HG03565 (cell line): ENCODE measurements around the gene CCT6B.
A peak's percentile ranks its signal among the peaks of the same experiment; 100 is the strongest.
"Not testable (repeated sequence)": the region's sequence is repeated elsewhere in the genome, so short reads cannot be mapped to it uniquely, and the experiment has no call there.

Experiments
- ATAC-seq: cut with Tn5 transposase; IDR thresholded peaks from one replicate; pipeline ENCODE4 v1.9.1; 2021; ENCODE audit warnings: mild to moderate bottlenecking, moderate library complexity; ENCODE audit not compliant: unreplicated experiment

Gene CCT6B, protein sequence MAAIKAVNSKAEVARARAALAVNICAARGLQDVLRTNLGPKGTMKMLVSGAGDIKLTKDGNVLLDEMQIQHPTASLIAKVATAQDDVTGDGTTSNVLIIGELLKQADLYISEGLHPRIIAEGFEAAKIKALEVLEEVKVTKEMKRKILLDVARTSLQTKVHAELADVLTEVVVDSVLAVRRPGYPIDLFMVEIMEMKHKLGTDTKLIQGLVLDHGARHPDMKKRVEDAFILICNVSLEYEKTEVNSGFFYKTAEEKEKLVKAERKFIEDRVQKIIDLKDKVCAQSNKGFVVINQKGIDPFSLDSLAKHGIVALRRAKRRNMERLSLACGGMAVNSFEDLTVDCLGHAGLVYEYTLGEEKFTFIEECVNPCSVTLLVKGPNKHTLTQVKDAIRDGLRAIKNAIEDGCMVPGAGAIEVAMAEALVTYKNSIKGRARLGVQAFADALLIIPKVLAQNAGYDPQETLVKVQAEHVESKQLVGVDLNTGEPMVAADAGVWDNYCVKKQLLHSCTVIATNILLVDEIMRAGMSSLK

DNA sequence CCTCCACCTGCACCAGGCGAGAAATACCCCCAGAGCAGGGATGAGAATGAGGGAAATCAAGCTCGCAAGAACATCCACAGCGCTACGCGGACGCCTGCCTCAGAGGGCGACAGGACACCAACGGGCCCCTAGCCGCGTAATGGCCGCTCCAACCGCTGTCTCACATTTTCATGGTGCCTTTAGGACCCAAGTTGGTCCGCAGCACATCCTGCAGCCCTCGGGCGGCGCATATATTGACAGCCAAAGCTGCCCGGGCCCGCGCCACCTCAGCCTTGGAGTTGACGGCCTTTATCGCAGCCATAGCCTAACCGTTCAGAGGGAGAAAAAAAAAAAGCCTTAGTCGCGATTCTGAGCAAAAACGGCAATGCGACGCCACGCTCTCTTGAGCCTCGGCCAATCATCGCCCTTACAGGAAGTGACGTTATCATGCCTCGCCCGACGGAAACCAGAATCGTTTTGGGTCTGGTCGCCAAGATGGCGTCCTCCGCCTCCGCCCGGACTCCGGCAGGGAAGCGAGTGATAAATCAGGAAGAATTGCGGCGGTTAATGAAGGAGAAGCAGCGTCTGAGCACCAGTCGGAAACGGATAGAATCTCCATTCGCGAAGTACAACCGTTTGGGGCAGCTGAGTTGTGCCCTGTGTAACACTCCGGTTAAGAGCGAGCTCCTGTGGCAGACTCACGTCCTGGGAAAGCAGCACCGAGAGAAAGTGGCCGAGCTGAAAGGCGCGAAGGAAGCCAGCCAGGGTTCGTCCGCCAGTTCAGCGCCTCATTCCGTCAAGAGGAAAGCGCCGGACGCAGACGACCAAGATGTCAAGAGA lies at the start of gene CCT6B, which contains the start of gene ZNF830:
Gene CCT6B (minus strand): TSS at position 368 of the 819 bp plus-strand sequence. CDS start 67 bp downstream, at position 301.
Gene ZNF830 (plus strand): TSS at position 448 of the 819 bp plus-strand sequence. CDS start 27 bp downstream, at position 475.
- peak; percentile 92 for ATAC-seq

DNA sequence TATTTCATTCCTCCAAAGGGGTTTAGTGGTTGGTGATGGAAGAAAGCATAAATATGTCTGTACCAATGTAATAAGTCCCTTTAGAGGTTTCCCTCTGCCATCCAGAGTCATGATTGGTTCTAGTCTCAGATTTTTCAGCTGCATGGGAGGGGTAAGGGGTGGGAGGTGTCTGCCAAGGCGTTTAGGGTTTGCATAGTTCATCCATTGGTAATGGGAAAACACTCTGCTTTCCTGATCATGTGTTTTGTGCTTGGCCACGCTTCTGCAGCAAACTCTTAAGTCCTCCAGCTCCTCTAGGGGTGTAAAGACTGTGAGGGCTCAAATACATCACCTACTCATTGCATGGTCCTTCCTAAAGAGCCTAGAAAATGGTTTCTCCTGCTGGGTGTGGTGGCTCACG lies 48.8 kb upstream of the CCT6B start:
- no peak for ATAC-seq

DNA sequence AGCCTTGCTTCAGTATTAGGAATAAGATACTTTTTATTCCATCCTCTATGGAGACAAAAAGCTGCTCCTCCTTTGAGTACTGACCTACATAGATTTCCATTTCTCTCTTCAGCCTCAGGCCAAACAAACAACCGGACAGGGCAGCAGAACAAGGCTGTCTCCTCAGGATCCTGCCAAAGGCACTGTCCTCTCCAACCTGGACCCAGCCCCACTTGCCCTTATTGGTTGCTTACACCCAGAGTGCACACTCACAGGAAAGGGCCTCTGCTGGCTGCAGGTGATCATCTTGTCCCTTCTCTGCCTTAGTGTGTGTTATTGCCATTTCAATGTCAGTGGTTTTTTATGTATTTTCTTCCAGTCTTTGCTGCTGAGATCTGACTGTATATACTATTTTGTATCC lies 45.7 kb upstream of the CCT6B start:
- ATAC-seq: no peak

DNA sequence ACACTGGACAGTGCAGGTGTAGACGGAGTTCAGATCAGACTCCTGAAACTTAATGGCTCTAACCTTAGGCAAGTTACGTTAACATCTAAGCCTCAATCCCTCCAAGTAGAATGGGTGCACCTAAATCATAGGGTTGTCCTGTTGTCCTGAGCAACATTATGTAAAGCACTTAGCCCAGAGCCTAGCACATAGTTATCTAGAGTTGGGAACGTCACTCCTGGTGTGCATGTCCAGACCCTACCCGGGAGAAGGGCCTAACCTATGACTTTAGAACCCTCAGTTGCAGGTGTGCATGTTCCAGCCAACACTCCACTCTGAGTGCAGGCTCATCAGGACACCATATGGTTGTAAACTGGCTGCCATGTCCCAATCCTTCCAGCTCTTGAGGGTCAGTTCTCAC lies 45.1 kb upstream of the CCT6B start:
- ATAC-seq: no peak

DNA sequence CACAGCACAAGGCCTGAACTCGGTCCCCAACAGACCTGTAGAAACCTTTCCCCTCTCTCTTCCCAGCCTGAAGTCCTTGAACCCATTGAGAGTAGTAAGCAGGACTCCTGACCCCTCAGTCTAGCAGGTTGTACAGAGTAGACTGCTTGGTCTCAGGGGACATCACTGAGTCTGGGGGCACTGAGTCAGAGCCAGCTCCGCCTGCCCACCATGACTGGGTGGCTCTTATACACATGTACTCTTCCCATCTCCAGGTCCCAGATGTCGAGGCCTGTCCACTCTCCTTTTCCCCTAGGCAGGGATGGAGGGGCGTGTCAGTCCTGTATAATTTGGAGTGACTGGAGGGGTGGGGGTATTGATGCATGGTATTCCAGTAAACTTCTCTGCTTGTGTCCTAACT lies 42.5 kb upstream of the CCT6B start:
- ATAC-seq: no peak

DNA sequence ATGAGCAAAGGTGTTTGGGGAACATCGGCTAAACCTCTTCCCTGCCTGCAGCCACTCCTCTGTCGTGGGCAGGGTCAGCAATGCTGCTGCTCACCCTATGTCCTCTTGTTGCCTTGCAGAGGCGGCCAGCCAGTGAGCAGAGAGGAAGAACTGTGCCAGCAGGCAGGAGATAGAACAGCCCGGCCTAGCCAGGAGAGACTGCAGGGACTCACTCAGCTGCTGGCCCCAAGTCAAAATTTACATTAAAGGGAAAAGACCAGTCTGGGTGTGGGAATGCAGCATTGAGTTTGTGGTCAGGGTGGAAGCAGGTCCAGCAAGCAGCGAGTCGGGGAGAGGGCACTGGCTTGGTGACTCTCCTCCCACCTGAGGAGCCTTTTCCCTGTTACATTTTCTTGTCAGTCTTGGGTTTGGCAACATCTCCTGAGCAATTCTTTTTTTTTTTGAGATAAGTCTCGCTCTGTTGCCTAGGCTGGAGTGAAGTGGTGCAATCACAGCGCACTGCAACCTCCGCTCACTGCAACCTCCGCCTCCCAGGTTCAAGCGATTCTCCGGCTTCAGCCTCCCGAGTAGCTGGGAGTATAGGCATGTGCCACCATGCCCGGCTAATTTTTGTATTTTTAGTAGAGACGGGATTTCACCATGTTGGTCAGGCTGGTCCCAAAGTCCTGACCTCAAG lies 41.8 kb upstream of the CCT6B start:
- no peak for ATAC-seq

DNA sequence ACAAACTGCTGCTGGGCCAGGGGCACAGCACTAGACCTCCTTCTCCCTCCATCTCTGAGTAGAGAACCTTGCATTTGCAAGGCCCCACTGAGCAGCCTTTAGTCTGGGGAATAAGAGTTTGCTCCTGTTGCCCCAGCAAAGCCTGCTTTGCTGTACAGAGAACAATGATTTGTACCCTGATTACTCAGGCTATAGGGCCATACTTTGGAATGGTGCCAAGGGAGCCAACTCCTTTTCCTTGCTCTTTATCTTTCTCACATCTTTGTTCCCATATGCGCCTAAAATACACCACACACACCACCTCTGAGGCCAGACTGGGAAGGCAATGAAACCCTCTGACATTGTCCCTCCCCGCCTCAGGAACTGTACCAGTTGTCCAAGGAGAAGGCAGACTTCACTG lies 40.3 kb upstream of the CCT6B start:
- no peak for ATAC-seq

DNA sequence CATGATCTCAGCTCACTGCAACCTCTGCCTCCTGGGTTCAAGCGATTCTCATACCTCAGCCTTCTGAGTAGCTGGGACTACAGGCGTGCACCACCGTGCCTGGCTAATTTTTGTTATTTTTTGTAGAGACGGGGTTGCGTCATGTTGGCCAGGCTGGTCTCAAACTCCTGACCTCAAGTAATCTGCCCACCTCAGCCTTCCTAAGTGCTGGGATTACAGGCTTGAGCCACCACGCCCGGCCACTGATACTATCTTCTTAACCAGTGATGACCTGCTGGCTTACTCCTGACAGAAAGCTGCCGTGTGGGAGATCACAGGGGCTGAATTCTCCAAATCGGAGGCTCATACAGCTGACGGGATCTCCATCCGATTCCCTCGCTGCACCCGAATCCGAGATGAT lies 39.7 kb upstream of the CCT6B start:
- ATAC-seq: not testable (repeated sequence)

DNA sequence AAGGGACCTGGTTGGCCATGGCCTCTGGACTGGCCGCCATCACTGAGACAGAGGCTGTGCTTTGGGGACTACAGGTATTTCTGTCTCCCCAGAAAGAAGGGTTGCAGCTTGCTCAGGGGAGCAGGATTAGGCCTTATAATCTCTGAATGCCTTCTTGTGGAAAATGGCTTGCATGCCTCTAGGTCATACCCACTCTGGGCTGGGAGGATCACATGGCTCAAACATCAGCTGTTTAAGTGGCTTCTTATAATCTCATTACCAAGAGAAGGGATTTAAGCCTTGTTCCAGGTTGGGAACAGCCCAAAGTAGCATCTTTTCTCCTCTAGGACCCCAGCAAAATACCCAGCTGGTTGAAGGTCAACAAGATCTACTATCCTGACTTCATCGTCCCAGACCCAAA lies 38.2 kb upstream of the CCT6B start:
- ATAC-seq: no peak

DNA sequence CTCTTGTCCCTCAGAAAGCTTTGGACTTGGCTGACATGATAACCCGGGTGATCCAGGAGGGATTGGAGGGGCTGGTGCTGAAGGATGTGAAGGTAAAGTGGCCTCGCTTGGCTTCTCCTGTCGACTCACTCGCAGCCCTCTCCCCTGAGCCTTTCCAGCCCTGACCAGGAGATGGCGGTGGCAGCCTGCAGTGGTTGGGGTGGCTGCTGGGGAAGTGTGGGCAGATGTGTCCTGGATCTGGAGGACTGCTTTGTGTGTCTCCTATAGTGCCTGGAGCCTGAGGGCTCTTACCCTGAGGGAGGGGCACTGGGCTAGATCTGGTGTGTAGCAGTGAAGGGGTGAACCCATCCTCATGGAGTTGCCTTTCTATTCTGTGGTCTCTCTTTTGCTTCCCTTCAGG lies 36.9 kb upstream of the CCT6B start:
- ATAC-seq: no peak

DNA sequence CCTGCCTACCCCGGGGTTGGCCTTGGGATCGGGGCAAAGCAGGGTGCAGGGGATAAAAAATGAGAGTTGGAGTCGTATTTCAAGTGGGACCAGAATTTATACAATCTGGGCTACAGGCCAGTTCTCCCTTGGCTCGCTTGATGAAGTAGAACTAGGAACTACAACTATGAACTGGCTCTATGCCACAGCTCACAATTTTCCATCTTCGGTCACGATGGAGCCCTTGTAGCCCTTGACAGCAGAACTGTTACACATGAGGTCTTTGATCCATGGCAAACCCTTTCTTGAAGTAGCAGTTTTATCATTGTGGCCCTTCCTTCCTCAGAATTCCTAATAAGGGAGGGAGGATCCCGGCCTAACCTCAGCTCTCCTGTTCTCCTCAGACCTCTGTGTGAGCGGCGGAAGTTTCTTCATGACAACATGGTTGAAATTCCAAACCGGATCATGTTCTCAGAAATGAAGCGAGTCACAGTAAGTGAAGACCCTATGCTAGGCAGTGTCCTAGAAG lies 36.1 kb upstream of the CCT6B start:
- ATAC-seq: no peak

DNA sequence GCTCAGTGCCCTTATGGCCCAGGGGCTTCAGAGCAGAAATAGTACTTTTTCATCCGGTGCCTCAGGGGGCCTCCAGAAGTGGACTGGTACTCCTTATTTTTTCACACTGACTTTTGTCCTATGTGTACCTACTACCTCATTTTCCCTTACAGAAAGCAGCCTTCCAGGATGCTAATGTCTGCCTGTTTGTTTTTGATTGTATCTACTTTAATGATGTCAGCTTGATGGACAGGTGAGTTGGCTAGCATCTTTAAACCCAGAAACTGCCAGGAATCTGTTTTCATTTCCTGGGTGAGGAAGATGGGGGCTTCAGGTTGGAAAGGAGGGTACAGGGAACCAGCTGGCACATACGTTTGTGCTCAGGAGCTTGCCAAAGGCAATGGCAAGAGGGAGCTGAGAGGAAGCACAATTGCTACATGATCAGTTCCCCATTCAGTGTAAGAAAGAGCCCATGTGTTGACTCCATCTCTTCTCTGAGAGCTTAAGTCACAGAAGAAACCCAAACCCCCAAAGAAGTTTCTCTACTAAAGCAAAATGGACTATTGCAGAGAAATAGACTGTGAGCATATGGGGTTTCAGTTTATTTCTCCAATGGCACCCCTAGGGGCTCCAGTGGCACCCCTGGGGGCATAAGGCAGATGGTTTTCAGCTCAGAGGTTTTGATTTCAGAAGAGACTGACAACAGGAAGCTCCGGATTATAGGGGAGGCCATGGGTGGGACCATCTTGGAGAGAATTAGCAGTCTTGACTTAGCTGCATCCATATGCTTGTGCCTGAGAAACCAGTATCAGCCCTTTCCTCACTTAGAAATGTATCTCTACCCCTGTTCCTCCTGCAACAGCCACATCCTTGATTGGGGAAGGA lies 35.4 kb upstream of the CCT6B start:
- ATAC-seq: no peak

DNA sequence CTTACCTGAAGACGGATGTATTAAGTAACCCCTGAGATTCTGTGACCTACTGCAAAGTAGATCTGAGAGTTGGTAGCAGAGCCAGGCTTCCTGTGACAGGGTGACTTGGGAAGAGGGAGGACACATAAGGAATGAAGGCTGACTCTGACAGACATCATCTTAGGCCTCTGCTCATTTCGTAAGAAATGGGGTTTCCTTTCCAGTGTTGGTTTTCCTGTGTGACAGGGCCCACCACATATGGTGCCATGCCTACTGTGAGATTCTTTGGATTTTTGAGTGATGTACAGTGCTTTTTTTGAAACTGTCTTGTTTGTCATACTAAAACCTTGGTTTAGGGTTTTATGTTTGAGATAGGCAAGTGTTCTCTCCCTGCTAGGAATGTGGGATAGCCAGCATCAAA lies 31.8 kb upstream of the CCT6B start:
- ATAC-seq: no peak

DNA sequence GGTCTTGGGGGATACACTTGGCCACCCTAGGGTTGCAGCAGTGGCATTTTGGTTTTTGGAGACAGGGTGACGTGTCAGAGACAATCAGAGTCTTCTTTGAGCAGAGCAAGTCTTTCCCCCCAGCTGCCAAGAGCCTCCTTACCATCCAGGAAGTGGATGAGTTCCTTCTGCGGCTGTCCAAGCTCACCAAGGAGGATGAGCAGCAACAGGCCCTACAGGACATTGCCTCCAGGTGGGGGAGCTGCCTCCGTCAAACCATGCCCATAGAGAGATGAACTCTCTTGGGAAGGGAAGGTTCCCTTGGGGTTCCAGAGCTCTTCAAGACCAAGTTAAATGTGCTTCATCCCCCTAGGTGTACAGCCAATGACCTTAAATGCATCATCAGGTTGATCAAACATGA lies 30.3 kb upstream of the CCT6B start:
- no peak for ATAC-seq

DNA sequence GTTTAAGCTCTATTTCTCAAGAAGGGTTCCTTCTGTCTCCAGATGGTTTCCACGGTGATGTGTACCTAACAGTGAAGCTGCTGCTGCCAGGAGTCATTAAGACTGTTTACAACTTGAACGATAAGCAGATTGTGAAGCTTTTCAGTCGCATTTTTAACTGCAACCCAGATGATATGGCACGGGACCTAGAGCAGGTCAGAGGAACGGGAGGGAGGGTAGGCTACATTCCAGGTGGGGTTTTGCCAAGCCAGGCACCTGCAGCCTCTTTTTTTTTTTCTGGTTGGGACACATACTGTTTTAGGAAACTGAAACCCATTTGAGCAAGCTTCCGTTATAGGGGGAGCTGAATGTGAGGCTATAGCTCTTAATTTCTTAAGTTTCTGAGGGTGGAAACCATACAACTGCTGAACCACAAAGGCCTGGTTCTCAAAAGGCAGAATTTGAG lies 29.7 kb upstream of the CCT6B start:
- ATAC-seq: no peak

DNA sequence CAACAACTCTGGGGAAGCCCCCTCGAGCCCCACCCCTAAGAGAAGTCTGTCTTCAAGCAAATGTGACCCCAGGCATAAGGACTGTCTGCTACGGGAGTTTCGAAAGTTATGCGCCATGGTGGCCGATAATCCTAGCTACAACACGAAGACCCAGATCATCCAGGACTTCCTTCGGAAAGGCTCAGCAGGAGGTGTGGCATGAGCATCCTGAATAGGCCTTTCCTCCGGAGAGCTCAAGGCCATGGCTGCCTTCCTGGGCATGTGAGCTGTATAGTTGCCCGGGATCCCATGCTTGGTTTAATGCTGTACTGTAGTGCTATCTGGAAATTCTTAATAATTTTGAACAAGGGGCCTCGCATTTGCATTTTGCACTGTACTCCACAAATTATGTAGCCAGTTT lies 28.2 kb upstream of the CCT6B start:
- ATAC-seq: no peak

DNA sequence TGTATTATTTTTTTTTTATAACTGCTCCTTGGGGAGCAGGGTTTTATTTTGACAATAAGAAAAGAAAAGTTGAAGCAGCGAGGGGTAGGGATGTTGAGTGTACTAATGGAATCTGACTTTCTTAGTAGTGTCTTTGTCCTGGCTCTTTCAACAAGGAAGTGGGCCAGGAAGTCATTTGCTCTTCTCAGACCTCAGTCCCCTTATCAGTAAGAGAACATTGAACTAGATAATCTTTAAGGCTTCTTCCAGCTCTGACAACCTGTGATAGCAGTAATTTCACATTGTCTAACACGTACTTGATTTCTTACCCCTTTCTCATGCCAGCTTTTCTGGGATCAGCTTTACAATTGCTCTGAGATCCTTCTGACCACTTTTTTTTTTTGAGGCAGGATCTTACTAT lies 27.4 kb upstream of the CCT6B start:
- ATAC-seq: no peak

DNA sequence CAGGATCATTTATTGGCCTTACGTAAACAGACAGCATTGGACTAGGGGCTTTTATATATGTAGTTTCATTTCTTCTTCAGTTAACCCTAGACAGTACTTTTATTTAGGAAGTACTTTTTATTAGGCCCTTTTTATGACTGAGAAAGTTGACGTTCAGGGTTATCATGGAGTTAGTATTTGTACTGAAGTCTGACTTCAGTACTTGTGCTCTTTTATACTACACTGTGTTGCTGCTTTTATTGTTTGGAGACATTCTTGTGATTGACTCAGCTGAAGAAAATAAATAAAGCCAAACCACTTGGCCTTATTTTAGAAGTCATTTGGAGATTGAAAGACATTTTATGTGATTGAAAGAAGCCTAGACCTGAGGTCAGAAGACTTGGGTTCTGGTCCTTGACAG lies 26.0 kb upstream of the CCT6B start:
- ATAC-seq: no peak

DNA sequence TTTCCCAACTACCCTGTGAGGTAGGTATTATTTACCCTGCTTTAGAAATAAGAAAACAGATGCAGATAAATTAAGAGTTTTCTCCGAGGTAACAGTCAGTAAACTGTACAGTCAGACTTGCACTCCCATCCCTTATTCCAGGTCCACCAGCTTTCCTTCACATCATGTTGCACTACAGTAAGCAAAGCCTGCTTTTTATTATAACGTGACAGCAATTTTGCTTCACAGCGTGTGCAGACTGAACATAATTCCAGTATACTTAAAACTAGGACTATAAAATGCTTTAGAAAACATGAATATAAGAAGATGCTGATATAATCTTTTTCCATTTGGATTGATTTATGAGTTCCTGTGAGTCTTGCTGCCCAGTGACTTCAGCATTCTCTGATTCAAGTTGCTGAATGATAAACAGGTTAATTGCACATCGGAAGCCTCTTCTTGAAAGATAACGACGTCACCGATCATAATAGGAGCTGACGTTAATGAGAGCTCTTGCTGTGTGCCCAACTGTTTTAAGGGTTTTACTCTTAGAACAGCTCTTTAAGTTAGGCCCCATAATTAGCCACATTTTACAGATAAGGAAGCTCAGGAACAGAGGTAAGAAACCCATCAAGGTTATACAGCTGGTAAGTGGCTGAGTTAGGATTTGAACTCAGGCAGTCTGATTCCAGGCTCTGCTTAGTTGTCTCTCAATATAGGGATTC lies 20.4 kb upstream of the CCT6B start:
- ATAC-seq: no peak
